SHP77 treated with DMSO at 0.1 percent for 48 hours (cell line): ENCODE data around the gene INAFM2.

ENCODE experiments used
- DNase-seq: peaks from one replicate; lab custom pipeline; 2025; lab: John Stamatoyannopoulos, UW

The INAFM2 gene

DNA sequence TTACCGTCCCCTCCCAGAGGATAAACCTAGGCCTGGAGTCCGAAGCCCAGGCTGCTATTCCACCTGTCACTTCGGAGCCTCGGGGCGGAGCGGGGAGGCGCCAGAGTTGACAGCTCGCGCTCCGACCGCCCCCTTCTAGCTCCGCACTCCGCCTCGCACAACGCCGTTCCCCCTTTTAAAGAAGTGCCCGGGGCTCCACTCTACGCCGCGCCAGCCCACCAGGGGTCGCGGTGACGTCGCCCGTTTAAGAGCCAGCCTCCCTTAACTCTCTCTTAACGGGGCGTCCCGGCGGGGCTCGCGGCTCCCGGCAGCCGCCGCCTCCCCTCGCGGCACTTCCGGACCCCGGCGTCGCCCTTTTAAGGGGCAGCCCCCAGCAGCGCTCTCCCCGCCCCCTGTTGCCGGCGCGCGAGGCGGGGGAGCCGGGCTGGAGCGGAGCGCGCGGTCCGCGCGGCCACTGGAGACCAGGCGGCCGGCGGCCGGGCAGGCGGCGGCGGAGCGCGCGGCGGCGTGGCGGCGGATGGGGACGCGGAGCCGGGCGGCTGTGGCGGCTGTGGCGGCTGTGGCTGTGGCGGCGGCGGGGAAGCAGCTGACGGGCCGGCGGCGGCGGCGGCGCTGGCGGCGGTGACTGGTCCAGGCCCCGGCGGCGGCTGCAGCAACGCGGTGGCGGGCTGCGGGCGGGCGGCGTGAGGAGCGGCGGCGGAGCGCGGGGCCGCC lies at the start of gene INAFM2:
Gene INAFM2 (plus strand): TSS at position 454 of the 714 bp plus-strand sequence. CDS start 364 bp downstream, outside the sequence.
- peak; percentile 89 for DNase-seq

DNA sequence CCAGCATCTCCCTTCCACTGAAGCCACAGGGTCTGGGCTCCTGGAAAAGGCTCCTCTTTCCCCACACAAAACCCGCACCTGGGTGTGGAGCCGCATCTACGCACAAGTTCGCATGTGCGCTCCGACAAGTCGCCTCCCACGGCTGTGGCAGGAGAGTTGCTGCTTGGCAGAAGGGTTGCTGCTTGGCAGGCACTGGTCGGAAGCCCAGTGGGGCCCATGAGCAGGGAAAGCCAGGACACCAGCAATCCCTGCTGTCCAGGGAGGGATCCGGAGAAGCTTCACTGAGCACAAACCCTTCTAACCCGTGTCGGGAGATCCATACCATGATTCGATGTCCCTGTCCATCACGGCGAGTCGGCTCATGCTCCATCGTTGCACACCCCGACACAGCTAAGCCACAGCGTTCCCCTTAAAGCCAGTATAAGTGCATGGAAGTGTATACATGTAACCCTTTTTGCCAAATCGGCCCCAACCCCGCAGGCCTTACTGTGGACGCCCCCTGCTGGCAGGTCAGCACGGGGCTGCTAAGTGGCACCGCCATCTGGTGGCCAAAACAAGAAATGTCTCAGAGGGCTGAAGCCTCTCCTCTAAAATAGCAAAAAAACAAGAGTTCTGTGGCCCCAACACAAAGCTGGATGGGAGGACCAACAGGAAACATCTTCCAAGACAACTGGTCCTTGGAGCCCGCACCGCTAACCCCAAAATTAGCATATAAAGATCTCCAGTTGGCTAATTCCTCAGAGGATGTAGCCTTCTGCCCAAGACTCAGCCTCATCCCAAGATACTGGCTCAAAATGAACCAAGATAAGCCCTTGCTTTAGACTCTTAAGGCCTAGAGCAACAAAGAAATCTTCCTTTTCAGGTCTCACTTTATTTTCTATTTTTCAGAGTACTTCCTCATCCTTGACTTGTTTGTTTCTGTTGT lies 48.9 kb upstream of the INAFM2 start:
- peak; percentile 39 for DNase-seq

GRCh38 chr15:40275523-40275922 lies 48.0 kb upstream of the INAFM2 start:
- DNase-seq = no peak

DNA sequence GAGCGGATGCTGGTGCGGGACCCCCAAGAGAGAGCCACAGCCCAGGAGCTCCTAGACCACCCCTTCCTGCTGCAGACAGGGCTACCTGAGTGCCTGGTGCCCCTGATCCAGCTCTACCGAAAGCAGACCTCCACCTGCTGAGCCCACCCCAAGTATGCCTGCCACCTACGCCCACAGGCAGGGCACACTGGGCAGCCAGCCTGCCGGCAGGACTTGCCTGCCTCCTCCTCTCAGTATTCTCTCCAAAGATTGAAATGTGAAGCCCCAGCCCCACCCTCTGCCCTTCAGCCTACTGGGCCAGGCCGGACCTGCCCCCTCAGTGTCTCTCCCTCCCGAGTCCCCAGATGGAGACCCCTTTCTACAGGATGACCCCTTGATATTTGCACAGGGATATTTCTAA lies 47.5 kb upstream of the INAFM2 start:
- DNase-seq = no peak

DNA sequence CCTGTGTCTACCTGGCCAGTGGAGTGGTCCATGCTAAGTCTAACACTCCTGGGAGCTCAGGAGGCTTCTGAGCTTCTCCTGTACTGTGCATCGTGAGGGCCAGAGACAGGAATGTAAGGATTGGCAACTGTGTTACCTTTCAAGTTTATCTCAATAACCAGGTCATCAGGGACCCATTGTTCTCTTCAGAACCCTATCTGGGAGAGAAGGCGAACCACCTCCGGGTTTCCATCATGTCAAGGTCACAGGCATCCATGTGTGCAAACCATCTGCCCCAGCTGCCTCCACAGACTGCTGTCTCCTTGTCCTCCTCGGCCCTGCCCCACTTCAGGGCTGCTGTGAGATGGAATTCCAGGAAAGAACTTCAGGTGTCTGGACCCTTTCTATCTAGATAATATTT lies 46.6 kb upstream of the INAFM2 start:
- no peak for DNase-seq

- no peak for DNase-seq
Observed at GRCh38 chr15:40277471-40277870, 46.0 kb upstream of the INAFM2 start.

- DNase-seq = no peak
Observed at GRCh38 chr15:40278026-40278425, 45.5 kb upstream of the INAFM2 start.

GRCh38 chr15:40279437-40280141 lies 43.9 kb upstream of the INAFM2 start:
- DNase-seq = no peak

DNA sequence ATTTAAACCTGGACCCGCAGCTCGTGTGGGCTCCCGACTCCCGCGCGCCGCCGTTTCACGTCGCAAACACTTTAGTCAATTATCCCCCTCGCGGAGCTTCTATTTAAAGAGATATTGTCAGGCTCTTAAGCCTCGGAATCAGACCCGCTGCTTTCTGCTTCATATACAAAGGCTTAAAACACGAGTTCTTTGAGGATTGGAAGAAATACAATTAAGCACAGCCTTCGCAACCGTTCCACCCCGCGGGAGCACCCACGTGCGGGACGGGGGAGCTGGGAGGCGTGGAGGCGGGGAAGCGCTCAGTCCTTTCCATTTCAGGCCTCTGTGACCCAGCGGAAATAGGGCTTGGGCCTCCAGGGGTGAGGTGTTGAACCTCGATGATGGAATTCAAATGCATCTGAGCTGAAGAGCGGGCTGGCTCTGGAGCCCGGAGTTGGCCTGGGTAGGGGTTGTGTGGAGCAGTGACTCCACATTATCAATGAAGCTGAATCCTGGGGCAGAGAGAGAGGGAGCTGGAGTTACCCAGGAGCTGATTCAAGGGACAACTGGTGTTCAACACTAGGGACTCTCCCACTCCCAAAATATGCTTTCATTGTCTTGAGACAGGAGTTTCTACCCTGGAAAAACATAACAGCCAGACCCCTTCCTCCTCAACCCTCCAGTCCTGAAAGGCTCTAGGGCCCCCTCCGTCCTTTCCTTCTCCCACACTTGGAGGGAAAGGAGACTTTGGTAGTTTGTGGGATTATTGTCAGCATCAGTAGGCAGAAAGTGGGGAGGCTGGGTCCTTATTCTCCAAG lies 43.0 kb upstream of the INAFM2 start:
- DNase-seq = no peak

- no peak for DNase-seq
Observed at GRCh38 chr15:40281057-40281800, 42.3 kb upstream of the INAFM2 start.

DNA sequence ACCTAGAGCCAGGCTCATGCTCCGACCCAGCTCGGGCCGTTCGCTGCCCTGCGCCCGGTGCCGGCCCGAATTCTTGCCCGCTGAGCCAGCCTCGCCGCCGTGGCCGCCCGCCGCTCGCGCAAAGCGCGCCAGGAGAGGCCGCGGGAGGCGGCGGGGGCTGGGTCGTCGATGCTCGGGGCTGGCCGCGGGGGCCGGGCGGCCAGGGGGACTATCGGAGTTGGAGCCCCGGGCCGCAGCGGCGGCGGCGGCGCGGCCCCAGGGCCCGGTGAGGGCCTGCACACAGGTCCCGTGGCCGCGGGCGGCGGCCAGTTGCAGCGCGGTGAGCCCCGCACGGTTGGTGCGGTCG lies 41.7 kb upstream of the INAFM2 start:
- no peak for DNase-seq

DNA sequence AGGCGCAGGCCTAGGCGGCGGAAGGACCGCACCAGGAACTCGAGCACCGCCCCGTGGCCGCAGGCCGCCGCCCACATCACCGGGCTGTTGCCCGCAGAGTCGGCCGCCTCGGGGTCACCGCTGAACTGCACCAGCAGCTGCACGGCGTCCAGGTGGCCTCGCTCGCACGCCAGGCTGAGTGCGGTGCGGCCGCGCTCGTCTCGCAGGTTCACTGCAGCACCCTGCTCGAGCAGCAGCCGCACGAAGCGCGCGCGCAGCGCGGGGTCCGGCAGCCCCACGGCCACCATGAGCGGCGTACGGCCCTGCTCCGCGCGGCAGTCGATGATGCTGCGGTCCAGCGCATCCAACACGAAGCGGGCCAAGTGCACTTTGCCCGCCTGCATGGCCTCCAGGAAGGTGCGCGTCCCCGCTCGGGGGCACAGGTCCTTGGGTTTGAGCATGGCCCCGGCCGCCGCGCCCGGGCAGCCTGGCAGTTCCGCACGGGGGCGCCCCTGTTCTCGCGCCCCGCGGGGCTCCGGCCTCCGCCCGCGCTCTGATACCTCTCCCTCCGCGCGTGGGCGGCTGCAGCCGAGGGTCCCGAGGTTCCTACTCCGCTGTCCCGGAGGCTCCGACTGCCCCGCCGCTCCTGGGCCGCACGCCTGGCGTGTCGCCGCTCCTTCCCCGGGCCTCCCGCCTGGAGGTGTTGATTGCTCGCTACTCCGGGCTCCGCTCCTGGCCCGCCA lies 41.2 kb upstream of the INAFM2 start:
- DNase-seq = peak; percentile 31

GRCh38 chr15:40282869-40283614 lies 40.5 kb upstream of the INAFM2 start, which contains the start of gene ANKRD63:
ANKRD63 (minus strand) TSS chr15:40283064; CDS start chr15:40282586, 478 bp downstream.
- DNase-seq = no peak

DNA sequence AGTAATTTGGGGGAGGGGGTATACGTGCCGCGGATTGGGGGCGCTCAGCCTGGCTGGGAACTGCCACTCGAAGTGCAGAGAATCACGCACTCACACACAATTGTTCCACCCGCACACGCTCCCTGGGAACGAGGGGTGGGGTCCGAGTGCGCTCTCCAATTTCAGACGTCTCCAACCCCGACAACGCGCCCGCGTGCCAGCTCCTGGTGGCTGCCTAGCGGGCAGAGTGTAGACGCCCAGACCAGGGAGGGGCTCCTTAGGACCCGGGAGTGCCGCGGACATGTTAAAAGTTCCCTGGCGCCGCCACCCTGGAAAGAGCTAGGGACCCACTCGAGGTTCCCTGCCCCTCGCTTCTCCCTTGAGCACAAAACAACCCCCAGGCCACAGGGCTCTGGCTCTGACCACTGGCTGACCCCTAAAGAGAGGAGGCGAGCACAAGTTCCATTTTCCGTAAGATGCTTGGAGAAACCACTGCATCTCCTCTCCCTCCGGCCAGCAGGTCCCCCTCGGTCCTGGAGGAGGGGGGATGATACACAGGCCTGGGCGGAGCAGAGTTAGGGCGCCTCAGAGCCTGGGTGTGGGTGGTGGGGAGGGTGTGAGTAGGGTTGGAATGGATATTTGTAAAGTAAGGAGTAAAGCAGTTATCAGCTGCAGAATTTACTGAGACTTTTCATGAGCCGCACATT lies 39.7 kb upstream of the INAFM2 start:
- no peak for DNase-seq

DNA sequence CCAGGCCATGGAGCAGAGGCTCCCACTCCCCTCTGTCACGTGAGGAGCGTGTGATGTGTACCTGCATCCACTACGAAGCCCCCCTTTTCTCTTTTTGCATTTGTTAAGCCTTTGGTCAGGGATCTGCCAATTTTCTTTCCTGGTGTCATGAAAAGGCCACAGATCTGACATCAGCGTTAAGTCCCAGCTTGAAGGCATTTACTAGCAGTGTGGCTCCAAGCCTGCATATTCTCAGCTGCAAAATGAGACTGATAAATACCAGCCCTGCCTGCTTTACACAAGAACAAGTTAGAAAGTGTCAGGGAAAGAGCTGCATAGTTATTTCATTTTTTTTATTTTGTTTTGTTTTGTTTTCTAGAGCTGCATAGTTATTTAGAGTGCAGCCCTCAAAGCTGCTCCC lies 38.3 kb upstream of the INAFM2 start:
- DNase-seq = no peak

DNA sequence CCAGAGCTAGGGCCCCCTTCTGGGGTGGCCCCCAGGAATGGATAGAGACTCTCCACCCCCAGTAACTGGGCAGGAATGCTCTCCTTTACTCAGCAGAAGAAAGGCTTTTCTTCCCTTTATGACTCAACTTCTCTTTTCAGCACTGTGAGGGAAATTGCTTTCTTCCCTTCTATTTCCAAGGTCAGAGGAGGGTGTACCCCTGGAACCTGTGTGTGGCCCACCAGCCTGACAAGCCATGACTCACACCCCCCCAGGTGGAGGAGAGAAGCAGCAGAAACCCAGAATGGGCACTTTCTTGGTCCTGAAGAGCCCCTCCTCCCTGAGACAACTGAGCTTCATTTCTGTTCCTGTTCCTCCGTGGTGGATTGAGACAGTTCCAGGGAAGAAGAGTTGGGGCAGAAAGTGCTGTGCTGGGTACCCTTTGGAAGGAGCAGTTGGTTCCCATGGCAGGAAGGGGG lies 37.9 kb upstream of the INAFM2 start:
- no peak for DNase-seq

- no peak for DNase-seq
Observed at GRCh38 chr15:40286061-40286532, 37.4 kb upstream of the INAFM2 start.

DNA sequence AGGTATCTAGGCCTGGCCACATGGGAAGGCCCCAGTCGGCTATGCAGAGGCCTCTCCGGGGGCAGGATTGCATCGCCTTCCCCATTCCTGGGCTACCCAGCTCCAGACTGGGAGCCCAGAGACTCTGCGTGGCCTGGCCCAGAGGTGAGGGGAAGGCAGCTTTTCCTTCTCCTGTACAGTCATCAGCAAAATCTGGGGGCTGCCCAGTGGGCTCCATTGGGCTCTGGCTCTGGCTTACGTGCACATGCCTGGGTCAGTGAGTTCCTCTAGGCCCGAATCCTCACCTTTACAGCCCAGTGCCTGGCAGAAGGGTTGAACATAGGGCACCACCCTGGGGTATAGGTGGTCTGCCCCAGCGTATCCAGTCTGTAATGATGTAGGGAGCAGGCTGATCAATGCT lies 36.7 kb upstream of the INAFM2 start:
- no peak for DNase-seq

DNA sequence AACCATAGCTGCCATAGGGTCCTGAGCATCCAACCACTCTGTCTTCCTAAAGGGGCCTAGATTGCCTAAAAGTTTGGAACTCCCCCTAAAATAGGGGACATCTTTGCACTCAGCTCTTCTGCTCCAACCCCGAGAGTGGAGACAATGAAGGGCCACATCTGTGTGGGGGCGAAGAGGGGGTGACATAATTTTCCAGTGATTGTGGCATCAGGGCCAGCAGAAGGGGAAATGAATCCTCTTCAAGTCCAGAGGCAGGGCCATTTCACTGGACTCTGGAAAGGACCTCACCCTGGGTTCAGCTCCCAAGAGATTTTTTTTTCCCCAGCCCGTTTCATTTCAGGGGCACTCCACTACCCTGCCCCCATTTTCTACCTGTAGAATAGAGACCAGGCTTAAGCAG lies 36.0 kb upstream of the INAFM2 start:
- no peak for DNase-seq
